ENCODE measurements around the gene VPS25. TPM values are rescaled to one million over a fixed set of nuclear protein-coding genes. Genes with fewer than 3 reads are reported as not detected.
A peak's percentile ranks its signal among the peaks of the same experiment; 100 is the strongest.
"Not testable (repeated sequence)": the region's sequence is repeated elsewhere in the genome, so short reads cannot be mapped to it uniquely, and the experiment has no call there.

The VPS25 gene
- total and polyA plus RNA-seq, 11 donors = 32.7 to 88.4 (median 37.9) TPM

DNA sequence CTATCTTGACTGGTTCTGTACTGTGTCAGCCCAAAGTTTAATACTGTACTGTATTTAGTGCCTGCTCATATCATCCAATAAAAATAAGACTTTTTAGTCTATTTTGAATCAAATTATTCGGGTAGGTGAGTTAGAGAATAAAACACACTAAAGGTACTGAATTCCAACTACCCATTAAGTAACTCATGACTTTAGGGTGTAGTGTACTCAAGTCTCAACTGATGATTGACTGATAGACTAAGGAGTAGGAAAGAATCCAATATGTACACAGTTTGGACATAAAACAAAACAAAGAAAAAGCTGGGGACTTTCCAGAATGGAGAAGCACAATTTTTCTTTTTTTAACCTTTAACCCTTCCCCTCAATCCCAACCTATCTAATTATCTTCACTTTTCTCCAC, 32.5 kb upstream of the VPS25 start:
- 85 to 94% (median 92%) methylated on average over 1 of the region's 1 CpG for WGBS, 4 donors
- Histone ChIP-seq H3K27me3 (no peaks in the 10 kb centered on the region), H3K9me3 (no peaks in the 10 kb centered on the region), H3K4me1 (peaks cover 0 to 34% (median 24%) of the 10 kb centered on the region in 12 donors), H3K27ac (no peak overlapping the region), H3K36me3 (peaks cover 0 to 13% (median 3%) of the 10 kb centered on the region in 9 donors), H3K4me3 (no peak overlapping the region)
- intact Hi-C loops (cut with DNase I) = loop anchor here in 1 of 10 donors (10.0 kb wide), 1 partner anchor 84 kb away; the partner anchor contains the start of gene BECN1
- DNase-seq (no peak), ATAC-seq (no peak)
- TF ChIP-seq CTCF (IDR thresholded peaks at IDR 0.05) (no peak), POLR2A (IDR thresholded peaks at IDR 0.05) (no peak)

GRCh38 chr17:42742916-42743315, 30.3 kb upstream of the VPS25 start:
- H3K27ac ChIP-seq, H3K27me3 ChIP-seq, DNase-seq, ATAC-seq, H3K36me3 ChIP-seq, H3K9me3 ChIP-seq, H3K4me3 ChIP-seq: not testable (repeated sequence)
- intact Hi-C loops (cut with DNase I) = loop anchor here in 1 of 10 donors (10.0 kb wide), 1 partner anchor 82 kb away; the partner anchor contains the start of gene BECN1
- peaks cover 0 to 29% (median 21%) of the 10 kb centered on the region in 12 donors for H3K4me1 ChIP-seq
- WGBS, 4 donors = 95 to 98% (median 96%) methylated on average over 11 of the region's 11 CpGs

DNA sequence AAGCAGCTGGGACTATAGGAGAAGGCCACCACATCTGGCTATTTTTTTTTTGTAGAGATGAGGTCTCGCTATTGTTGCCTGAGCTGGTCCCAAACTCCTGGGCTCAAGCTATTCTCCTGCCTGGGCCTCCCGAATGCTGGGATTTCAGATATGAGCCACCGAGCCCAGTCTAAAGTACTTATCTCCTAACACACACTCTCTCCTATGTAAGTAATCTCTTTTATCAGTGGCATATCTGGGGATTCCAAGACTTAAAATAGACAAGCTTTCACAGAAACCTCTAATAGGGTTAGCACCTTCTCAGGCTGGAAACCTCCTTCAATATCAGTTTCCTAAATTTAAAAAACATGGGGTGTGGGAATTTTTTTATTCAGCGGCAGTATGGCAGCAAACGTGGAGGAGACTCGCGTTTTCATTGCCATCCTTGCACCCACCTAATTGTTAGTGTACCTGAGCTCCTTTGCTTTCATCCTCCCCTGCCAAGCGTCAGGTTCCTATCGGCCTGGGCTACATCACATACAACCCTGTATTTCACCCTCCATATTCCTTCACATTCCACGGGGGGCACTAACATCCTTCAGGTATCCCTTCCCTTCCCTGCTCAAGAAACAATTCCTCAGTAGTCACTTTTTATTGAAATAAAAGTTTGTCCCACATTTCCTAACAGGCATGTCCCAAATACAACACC, 29.5 kb upstream of the VPS25 start:
- Histone ChIP-seq H3K4me1 (peaks cover 0 to 37% (median 29%) of the 10 kb centered on the region in 12 donors), H3K4me3 (peak overlapping the region; percentile 61 to 94 (median 80)), H3K27ac (peak overlapping the region; percentile 83 to 99 (median 92)), H3K36me3 (peaks cover 0 to 9% (median 0%) of the 10 kb centered on the region in 9 donors), H3K9me3 (no peaks in the 10 kb centered on the region), H3K27me3 (no peaks in the 10 kb centered on the region)
- intact Hi-C loops (cut with DNase I) = loop anchor here in 3 of 10 donors (1.0 to 10.0 kb wide), 3 partner anchors 19 to 81 kb away; partner anchors contain the start of gene BECN1 (in 1 of the 3)
- 33 to 45% (median 37%) methylated on average over 10 of the region's 10 CpGs for WGBS, 4 donors
- DNase-seq (no peak), ATAC-seq (no peak)
- TF ChIP-seq POLR2A (IDR thresholded peaks at IDR 0.05) (no peak), CTCF (IDR thresholded peaks at IDR 0.05) (no peak)

- WGBS, 4 donors = 0 to 1% (median 1%) methylated on average over 19 to 32 of the region's 32 CpGs
- Histone ChIP-seq H3K27ac (peak overlapping the region; percentile 83 to 99 (median 92)), H3K27me3 (no peaks in the 10 kb centered on the region), H3K4me1 (peaks cover 2 to 43% (median 34%) of the 10 kb centered on the region in 12 donors), H3K4me3 (peak overlapping the region; percentile 61 to 94 (median 80)), H3K9me3 (no peaks in the 10 kb centered on the region), H3K36me3 (peaks cover 0 to 9% (median 0%) of the 10 kb centered on the region in 9 donors)
- intact Hi-C loops (cut with DNase I) = loop anchor here in 3 of 10 donors (1.0 to 10.0 kb wide), 3 partner anchors 18 to 80 kb away; partner anchors contain the start of gene BECN1 (in 1 of the 3)
- ATAC-seq (peak; percentile 60 to 91 (median 90)), DNase-seq (peak; percentile 84 to 91 (median 85))
- TF ChIP-seq CTCF (IDR thresholded peaks at IDR 0.05) (peak in 1 of 12 donors; percentile 10), POLR2A (IDR thresholded peaks at IDR 0.05) (no peak)
Observed at GRCh38 chr17:42744283-42744805, 28.9 kb upstream of the VPS25 start.

Measured in heart left ventricle (tissue), 16 donors.